Vagina (tissue), 2 donors: ENCODE results near the gene YIPF7. TPM values are rescaled to one million over a fixed set of nuclear protein-coding genes. Genes with fewer than 3 reads are reported as not detected.

Experiments used
- DNase-seq, 2 donors: peaks; one replicate each; pipeline ENCODE4 v3.0.0-alpha.2; 2017; ENCODE audit errors: extremely low spot score in 2 of 2
- H3K27ac ChIP-seq: fragments of 200-600 bp; sonication (generic); one replicate; pipeline ENCODE4 v1.5.1; 2019
- H3K27me3 ChIP-seq: fragments of 200-600 bp; sonication (generic); one replicate; pipeline ENCODE4 v1.5.1; 2019
- H3K36me3 ChIP-seq, 2 donors: fragments of 200-600 bp; sonication (generic); one replicate each; pipeline ENCODE4 v1.5.1; 2017 to 2019
- H3K4me1 ChIP-seq: fragments of 200-600 bp; sonication (generic); one replicate; pipeline ENCODE4 v1.5.1; 2019
- H3K4me3 ChIP-seq, 2 donors: fragments of 200-600 bp; sonication (generic); 1 replicate in 1 of 2; 2 replicates in 1 of 2; pipeline ENCODE4 v1.5.1; 2016 to 2019
- H3K9me3 ChIP-seq: fragments of 200-600 bp; sonication (generic); one replicate; pipeline ENCODE4 v1.5.1; 2019
- CTCF ChIP-seq, 3 experiments: fragments of 450-650 bp in 2 of 3; fragments of 200-600 bp in 1 of 3; sonication (generic) in 1 of 3; IDR thresholded peaks; one replicate each; pipeline ENCODE4 v1.5.1; 2017 to 2019; ENCODE audit warnings: antibody characterized with exemption in 3 of 3, mild to moderate bottlenecking in 2 of 3, moderate library complexity in 2 of 3
- POLR2A ChIP-seq, 2 donors: fragments of 450-650 bp; IDR thresholded peaks; one replicate each; pipeline ENCODE4 v1.6.1; 2017; ENCODE audit warnings: antibody characterized with exemption in 2 of 2, mild to moderate bottlenecking in 2 of 2, moderate library complexity in 2 of 2
- POLR2AphosphoS5 ChIP-seq, 2 donors: sonication (generic); formaldehyde crosslinking; IDR thresholded peaks; one replicate each; pipeline ENCODE4 v1.9.0; 2017; ENCODE audit warnings: antibody characterized with exemption in 2 of 2, mild to moderate bottlenecking in 2 of 2, low read depth in 1 of 2; ENCODE audit not compliant: insufficient read depth in 1 of 2
- intact Hi-C: fragments of 100-400 bp; cut with DNase I; formaldehyde crosslinking; loops from one replicate; pipeline ENCODE4 v1.15.1; 2023
- total RNA-seq: library from RNA; depleted of rRNA; stranded (reverse); fragments of >200 nt; gene quantifications from one replicate; pipeline ENCODE4 v1.2.3, GENCODE V29; 2016

Gene YIPF7
- not detected for total RNA-seq

- H3K27me3 ChIP-seq = no peaks in the 10 kb centered on the region
- intact Hi-C loops = loop anchor here (5.0 kb wide), 1 partner anchor 1186 kb away; no protein-coding TSS in a partner anchor
Observed at GRCh38 chr4:44651425-44651824, at the start of gene YIPF7. Gene YIPF7 (minus strand): TSS chr4:44651625. CDS start chr4:44650100, 1,525 bp downstream.

GRCh38 chr4:44701037-44701436 lies 49.6 kb upstream of the YIPF7 start:
- intact Hi-C loops = no loop called here
- no peak for DNase-seq
- Histone ChIP-seq H3K9me3 (no peaks in the 10 kb centered on the region), H3K36me3 (peaks cover 0 to 49% of the 10 kb centered on the region in 2 donors), H3K4me1 (no peaks in the 10 kb centered on the region), H3K4me3 (no peak overlapping the region), H3K27ac (no peak overlapping the region), H3K27me3 (no peaks in the 10 kb centered on the region)
- TF ChIP-seq CTCF (IDR thresholded peaks at IDR 0.05) (no peak), POLR2AphosphoS5 (IDR thresholded peaks at IDR 0.05; ENCODE audit: insufficient read depth in 1 of 2, low read depth in 1 of 2) (no peak), POLR2A (IDR thresholded peaks at IDR 0.05) (no peak)

More at GRCh38 chr4:44651425-44651824, at the start of gene YIPF7:
- no peak within 1 kb of the TSS for H3K4me3 ChIP-seq
- H3K27ac ChIP-seq = no peak within 1 kb of the TSS
- no peaks in the 10 kb centered on the region for H3K4me1 ChIP-seq
- TF ChIP-seq POLR2AphosphoS5 (IDR thresholded peaks at IDR 0.05; ENCODE audit: insufficient read depth in 1 of 2, low read depth in 1 of 2) (no peak), POLR2A (IDR thresholded peaks at IDR 0.05) (no peak), CTCF (IDR thresholded peaks at IDR 0.05) (no peak)
- no peaks in the 10 kb centered on the region for H3K36me3 ChIP-seq
- no peak for DNase-seq
- no peaks in the 10 kb centered on the region for H3K9me3 ChIP-seq

- no peaks in the 10 kb centered on the region for H3K4me1 ChIP-seq
- no peaks in the 10 kb centered on the region for H3K9me3 ChIP-seq
- no peak for TF ChIP-seq POLR2AphosphoS5 (IDR thresholded peaks at IDR 0.05; ENCODE audit: insufficient read depth in 1 of 2, low read depth in 1 of 2)
- no peak for TF ChIP-seq POLR2A (IDR thresholded peaks at IDR 0.05)
- no peak for TF ChIP-seq CTCF (IDR thresholded peaks at IDR 0.05)
- H3K4me3 ChIP-seq = no peak overlapping the region
- no peak for DNase-seq
- H3K27ac ChIP-seq = no peak overlapping the region
- H3K36me3 ChIP-seq = peaks cover 0 to 52% of the 10 kb centered on the region in 2 donors
- intact Hi-C loops = no loop called here
- no peaks in the 10 kb centered on the region for H3K27me3 ChIP-seq
Observed at GRCh38 chr4:44700427-44700826, 49.0 kb upstream of the YIPF7 start.

- intact Hi-C loops = no loop called here
- no peak overlapping the region for H3K27ac ChIP-seq
- no peak for DNase-seq
- peaks cover 0 to 19% of the 10 kb centered on the region in 2 donors for H3K36me3 ChIP-seq
- H3K27me3 ChIP-seq = no peaks in the 10 kb centered on the region
- H3K9me3 ChIP-seq = no peaks in the 10 kb centered on the region
- no peak for TF ChIP-seq POLR2AphosphoS5 (IDR thresholded peaks at IDR 0.05; ENCODE audit: insufficient read depth in 1 of 2, low read depth in 1 of 2)
- no peak for TF ChIP-seq POLR2A (IDR thresholded peaks at IDR 0.05)
- no peak overlapping the region for H3K4me3 ChIP-seq
- H3K4me1 ChIP-seq = peaks cover 13% of the 10 kb centered on the region
Observed at GRCh38 chr4:44684648-44685047, 33.2 kb upstream of the YIPF7 start.

GRCh38 chr4:44679060-44679459 lies 27.6 kb upstream of the YIPF7 start:
- peak overlapping the region; percentile 86 for H3K27ac ChIP-seq
- DNase-seq = no peak
- peaks cover 30% of the 10 kb centered on the region for H3K4me1 ChIP-seq
- TF ChIP-seq POLR2AphosphoS5 (IDR thresholded peaks at IDR 0.05; ENCODE audit: insufficient read depth in 1 of 2, low read depth in 1 of 2) (no peak), CTCF (IDR thresholded peaks at IDR 0.05) (no peak), POLR2A (IDR thresholded peaks at IDR 0.05) (no peak)
- H3K4me3 ChIP-seq = peak overlapping the region; percentile 90 to 94
- intact Hi-C loops = no loop called here
- H3K36me3 ChIP-seq = peaks cover 0 to 5% of the 10 kb centered on the region in 2 donors
- H3K9me3 ChIP-seq = no peaks in the 10 kb centered on the region
- no peaks in the 10 kb centered on the region for H3K27me3 ChIP-seq
